Astrocyte of the cerebellum (primary cell): ENCODE data around the gene MDC1.
"Not testable (repeated sequence)": the region's sequence is repeated elsewhere in the genome, so short reads cannot be mapped to it uniquely, and the experiment has no call there.

ENCODE experiments used
- DNase-seq: peaks from one replicate; pipeline ENCODE4 v3.0.0-alpha.2; 2011; ENCODE audit warnings: low read depth
- H3K4me3 ChIP-seq: 2 replicates; pipeline ENCODE4 v1.5.1; 2011; ENCODE audit warnings: mild to moderate bottlenecking, low read depth, low read length, moderate library complexity
- CTCF ChIP-seq: IDR thresholded peaks from 2 replicates; pipeline ENCODE4 v1.5.1; 2012; ENCODE audit warnings: low read length, low read depth, moderate library complexity, mild to moderate bottlenecking; ENCODE audit errors: missing control alignments
- in situ Hi-C: cut with HindIII; loops from 2 replicates; pipeline ENCODE4 v1.10.0; 2017; ENCODE audit warnings: low sequenced_read_pairs

Gene MDC1

GRCh38 chr6:30727920-30728553 lies 11.0 kb upstream of the MDC1 start:
- H3K4me3 ChIP-seq = no peak overlapping the region
- TF ChIP-seq CTCF = peak; percentile 37
- in situ Hi-C loops = no loop called here
- DNase-seq = no peak

- no peak for TF ChIP-seq CTCF
- no peak overlapping the region for H3K4me3 ChIP-seq
- no peak for DNase-seq
- in situ Hi-C loops = no loop called here
Observed at GRCh38 chr6:30726506-30727413, 9.7 kb upstream of the MDC1 start.

- in situ Hi-C loops = no loop called here
- no peak overlapping the region for H3K4me3 ChIP-seq
- no peak for DNase-seq
- no peak for TF ChIP-seq CTCF
Observed at GRCh38 chr6:30725713-30726505, 8.8 kb upstream of the MDC1 start.

GRCh38 chr6:30724906-30725667 lies 8.0 kb upstream of the MDC1 start:
- no peak for DNase-seq
- no peak for TF ChIP-seq CTCF
- H3K4me3 ChIP-seq = no peak overlapping the region
- in situ Hi-C loops = no loop called here

GRCh38 chr6:30723843-30724741 lies 7.0 kb upstream of the MDC1 start:
- in situ Hi-C loops = not testable (repeated sequence)

GRCh38 chr6:30723159-30723842 lies 6.2 kb upstream of the MDC1 start:
- DNase-seq, in situ Hi-C loops: not testable (repeated sequence)
- peak overlapping the region; percentile 100 for H3K4me3 ChIP-seq

More at GRCh38 chr6:30723843-30724741, 7.0 kb upstream of the MDC1 start:
- not testable (repeated sequence) for H3K4me3 ChIP-seq, DNase-seq
